ENCODE results near the gene ATG4A. TPM values are rescaled to one million over a fixed set of nuclear protein-coding genes. Genes with fewer than 3 reads are reported as not detected.
A peak's percentile ranks its signal among the peaks of the same experiment; 100 is the strongest.

The ATG4A gene
- total RNA-seq, 1 experiment from 2014 or later: 3.5 TPM

GRCh38 chrX:108132034-108132433 is 40.5 kb downstream of the ATG4A start:
- Mint-ChIP-seq H3K27ac (no peak overlapping the region), H3K27me3 (ENCODE audit: low read depth) (no peaks in the 10 kb centered on the region), H3K4me1 (peaks cover 10% of the 10 kb centered on the region), H3K9me3 (no peaks in the 10 kb centered on the region), H3K36me3 (no peaks in the 10 kb centered on the region), H3K4me3 (no peak overlapping the region)
- POLR2A ChIA-PET: no interaction called here
- TF ChIP-seq ZBTB21 (CRISPR knock-in tag; IDR thresholded peaks at IDR 0.05; ENCODE audit: borderline replicate concordance): no peak
- TF ChIP-seq ZMAT4 (CRISPR knock-in tag; IDR thresholded peaks at IDR 0.05): no peak
- TF ChIP-seq JAZF1 (CRISPR knock-in tag; IDR thresholded peaks at IDR 0.05): no peak
- TF ChIP-seq PREB (CRISPR knock-in tag; IDR thresholded peaks at IDR 0.05; ENCODE audit: borderline replicate concordance): no peak
- no peak for TF ChIP-seq ZNF416 (CRISPR knock-in tag; IDR thresholded peaks at IDR 0.05)
- TF ChIP-seq HMGXB4 (CRISPR knock-in tag; IDR thresholded peaks at IDR 0.05): no peak
- TF ChIP-seq NFYB (CRISPR knock-in tag; conservative IDR thresholded peaks at IDR 0.05; ENCODE audit: low read depth): no peak
- DNase-seq (ENCODE audit: low spot score) (no peak), ATAC-seq (no peak)
- CTCF ChIA-PET: interaction anchor here (0.5 kb wide), 1 partner anchor 1297 kb away, joined by 3 read pairs; no protein-coding TSS in a partner anchor

GRCh38 chrX:108132876-108133275 is 41.3 kb downstream of the ATG4A start:
- ATAC-seq: no peak
- TF ChIP-seq AR (CRISPR knock-in tag; IDR thresholded peaks at IDR 0.05): no peak
- TF ChIP-seq HMGXB4 (CRISPR knock-in tag; IDR thresholded peaks at IDR 0.05): no peak
- no peak for TF ChIP-seq IRF2 (CRISPR knock-in tag; IDR thresholded peaks at IDR 0.05; ENCODE audit: borderline replicate concordance, low read depth)
- no peak for TF ChIP-seq FOXJ3 (CRISPR knock-in tag; IDR thresholded peaks at IDR 0.05; ENCODE audit: borderline replicate concordance)
- TF ChIP-seq E2F1 (CRISPR knock-in tag; IDR thresholded peaks at IDR 0.05): no peak
- Mint-ChIP-seq H3K27me3 (ENCODE audit: low read depth) (no peaks in the 10 kb centered on the region), H3K9me3 (no peaks in the 10 kb centered on the region), H3K4me3 (no peak overlapping the region), H3K4me1 (peaks cover 4% of the 10 kb centered on the region; the same call in 1 of the 2 replicates), H3K27ac (no peak overlapping the region), H3K36me3 (no peaks in the 10 kb centered on the region)
- ChIA-PET CTCF (interaction anchor here (0.7 kb wide), 1 partner anchor 33 kb away, joined by 3 read pairs; no protein-coding TSS in a partner anchor), POLR2A (interaction anchor here (0.7 kb wide), 3 partner anchors 12 to 45 kb away, joined by 3 to 6 read pairs (median 4); no protein-coding TSS in a partner anchor)
- DNase-seq (ENCODE audit: low spot score): no peak

GRCh38 chrX:108134724-108135123 is 43.1 kb downstream of the ATG4A start:
- ATAC-seq (peak; percentile 41; the same call in 1 of the 2 replicates), DNase-seq (ENCODE audit: low spot score) (peak; percentile 20)
- CTCF ChIA-PET: no interaction called here
- Mint-ChIP-seq H3K36me3 (no peaks in the 10 kb centered on the region), H3K27ac (no peak overlapping the region), H3K4me1 (peaks cover 4% of the 10 kb centered on the region; the same call in 1 of the 2 replicates), H3K4me3 (no peak overlapping the region), H3K27me3 (ENCODE audit: low read depth) (no peaks in the 10 kb centered on the region; the same call in 1 of the 2 replicates), H3K9me3 (no peaks in the 10 kb centered on the region)
- POLR2A ChIA-PET: no interaction called here
- TF ChIP-seq ZNF532 (CRISPR knock-in tag; IDR thresholded peaks at IDR 0.05; ENCODE audit: borderline replicate concordance): no peak
- no peak for TF ChIP-seq NR3C1 (CRISPR knock-in tag; conservative IDR thresholded peaks at IDR 0.05; ENCODE audit: low read depth)
- no peak for TF ChIP-seq NFYB (CRISPR knock-in tag; conservative IDR thresholded peaks at IDR 0.05; ENCODE audit: low read depth)
- TF ChIP-seq PRRX2 (CRISPR knock-in tag; IDR thresholded peaks at IDR 0.05): no peak
- no peak for TF ChIP-seq TCF7 (CRISPR knock-in tag; IDR thresholded peaks at IDR 0.05; ENCODE audit: low read depth)
- TF ChIP-seq ERG (CRISPR knock-in tag; IDR thresholded peaks at IDR 0.05): no peak

All from WTC11 (cell line).